CD4-positive, alpha-beta T cell (primary cell): ENCODE data around the gene SERGEF. TPM values are rescaled to one million over a fixed set of nuclear protein-coding genes. Genes with fewer than 3 reads are reported as not detected.

Source experiments
- ATAC-seq: fragments of 200-7000 bp; cut with Tn5 transposase; one replicate; pipeline ENCODE4 v1.10.0; 2022; ENCODE audit warnings: mild to moderate bottlenecking; ENCODE audit not compliant: poor library complexity
- CTCF ChIA-PET: fragments of 350-600 bp; sonication (Branson Sonifier 250); formaldehyde crosslinking; loops from one replicate; lab custom pipeline; 2021; ENCODE audit warnings: antibody characterized with exemption, inconsistent platforms; lab: Charles Lee
- POLR2A ChIA-PET: fragments of 350-600 bp; sonication (Branson Sonifier 250); formaldehyde crosslinking; loops from one replicate; lab custom pipeline; 2021; ENCODE audit warnings: antibody characterized with exemption, inconsistent platforms; lab: Charles Lee
- DNase-seq, 14 experiments: peaks; one replicate each; pipeline ENCODE4 v3.0.0-alpha.2; 2013 to 2020; ENCODE audit warnings: mixed read lengths in 2 of 14
- H3K27ac ChIP-seq, 2 donors: one replicate each; pipeline versions ENCODE4 v1.5.1 to v1.7.0; 2013; ENCODE audit warnings: low read length in 2 of 2, low read depth in 1 of 2, mild to moderate bottlenecking in 1 of 2
- H3K27me3 ChIP-seq, 2 experiments: 1 replicate in 1 of 2; 2 replicates in 1 of 2; pipeline versions ENCODE4 v1.6.1 to v1.7.0; 2013; ENCODE audit warnings: low read length in 2 of 2, control low read depth in 1 of 2, mild to moderate bottlenecking in 1 of 2, moderate library complexity in 1 of 2; ENCODE audit not compliant: insufficient read depth in 2 of 2, control insufficient read depth in 1 of 2
- H3K36me3 ChIP-seq: one replicate; pipeline ENCODE4 v1.6.1; 2013; ENCODE audit warnings: low read length, control low read depth; ENCODE audit not compliant: insufficient read depth
- H3K4me1 ChIP-seq: one replicate; pipeline ENCODE4 v1.6.1; 2013; ENCODE audit warnings: low read length, control low read depth; ENCODE audit not compliant: insufficient read depth
- H3K4me3 ChIP-seq: one replicate; pipeline ENCODE4 v1.5.1; 2013; ENCODE audit warnings: mild to moderate bottlenecking, low read length, moderate library complexity
- H3K9me3 ChIP-seq, 2 experiments: 1 replicate in 1 of 2; 2 replicates in 1 of 2; pipeline versions ENCODE4 v1.6.1 to v1.7.0; 2013; ENCODE audit warnings: low read length in 2 of 2, mild to moderate bottlenecking in 2 of 2, control low read depth in 1 of 2, moderate library complexity in 1 of 2; ENCODE audit not compliant: control insufficient read depth in 1 of 2, insufficient read depth in 1 of 2
- H3K27ac Mint-ChIP-seq: one replicate; pipeline ENCODE4 v1.8.0; 2020; ENCODE audit warnings: mixed read lengths
- H3K27me3 Mint-ChIP-seq: one replicate; pipeline ENCODE4 v1.8.0; 2021; ENCODE audit warnings: mixed read lengths
- H3K36me3 Mint-ChIP-seq: one replicate; pipeline ENCODE4 v1.8.0; 2021; ENCODE audit warnings: low read depth, mixed read lengths
- H3K4me1 Mint-ChIP-seq: one replicate; pipeline ENCODE4 v1.8.0; 2021; ENCODE audit warnings: low read depth, mixed read lengths
- H3K4me3 Mint-ChIP-seq: one replicate; pipeline ENCODE4 v1.8.0; 2020; ENCODE audit warnings: mild to moderate bottlenecking, mixed read lengths
- H3K9me3 Mint-ChIP-seq: one replicate; pipeline ENCODE4 v1.8.0; 2020; ENCODE audit warnings: mixed read lengths
- CTCF ChIP-seq: fragments of 200-600 bp; IDR thresholded peaks from one replicate; pipeline ENCODE4 v1.8.0; 2022; ENCODE audit warnings: antibody characterized with exemption, mild to moderate bottlenecking
- intact Hi-C, 2 experiments: fragments of 100-400 bp; cut with DNase I in 1 of 2; cut with micrococcal nuclease in 1 of 2; formaldehyde crosslinking; loops; one replicate each; pipeline versions ENCODE4 v1.15.1 to v1.9.0; 2023 to 2025; cut with DNase I, micrococcal nuclease
- total RNA-seq, 174 experiments: library from RNA in 2 of 174; stranded (reverse) in 2 of 174; gene quantifications; one replicate each; pipeline ENCODE4 v1.2.3 and lab custom pipeline; 2021 to 2026

The SERGEF gene
- total RNA-seq, 2 experiments from 2014 or later: 35.2 to 37.1 TPM

DNA sequence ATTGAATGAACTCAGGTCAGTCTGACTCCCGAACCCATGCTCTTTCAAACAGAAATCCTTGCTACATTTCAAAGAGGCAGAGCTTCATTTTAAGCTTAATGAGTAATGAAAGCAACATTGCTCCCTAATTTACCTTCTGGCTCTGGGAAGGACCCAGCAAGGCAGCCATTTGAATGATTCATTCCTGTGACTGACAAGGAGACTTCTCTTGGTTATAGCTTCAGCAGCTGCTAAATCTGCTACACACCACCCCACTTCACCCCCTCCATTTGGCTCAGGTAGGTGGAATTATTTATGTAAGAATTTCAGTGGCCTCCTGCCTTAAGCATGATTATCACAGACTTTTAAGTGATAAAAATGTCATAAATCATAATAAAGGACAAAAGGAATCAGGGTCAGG is 160.6 kb downstream of the SERGEF start:
- Histone ChIP-seq H3K4me1 (no peaks in the 10 kb centered on the region), H3K27ac (no peak overlapping the region), H3K36me3 (no peaks in the 10 kb centered on the region), H3K4me3 (no peak overlapping the region), H3K27me3 (no peaks in the 10 kb centered on the region), H3K9me3 (no peaks in the 10 kb centered on the region)
- Mint-ChIP-seq H3K4me1 (peaks cover 5% of the 10 kb centered on the region), H3K27ac (no peak overlapping the region), H3K27me3 (no peaks in the 10 kb centered on the region), H3K9me3 (no peaks in the 10 kb centered on the region), H3K36me3 (peaks cover 55% of the 10 kb centered on the region), H3K4me3 (no peak overlapping the region)
- ATAC-seq (no peak), DNase-seq (no peak)
- POLR2A ChIA-PET: no interaction called here
- intact Hi-C loops: no loop called here
- TF ChIP-seq CTCF: no peak
- CTCF ChIA-PET: no interaction called here

DNA sequence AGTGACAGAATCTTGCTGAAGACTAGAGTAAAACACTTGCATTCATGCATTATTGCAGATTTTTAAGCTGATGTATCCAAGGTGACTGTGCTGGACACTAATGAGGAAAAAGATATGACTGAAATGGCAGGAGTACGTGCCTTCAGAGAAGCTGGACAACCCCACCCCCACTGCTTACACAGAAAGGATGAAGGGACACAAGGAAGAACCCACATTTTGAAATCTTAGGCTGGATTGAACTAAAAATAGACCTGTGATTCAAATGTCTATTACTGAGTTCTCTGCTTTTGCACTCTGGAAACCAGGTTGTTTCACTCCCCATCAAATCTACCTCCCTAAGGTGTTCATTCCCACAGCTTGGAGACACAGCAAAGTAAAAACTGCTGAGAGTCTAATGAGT is 161.2 kb downstream of the SERGEF start:
- no peaks in the 10 kb centered on the region for H3K27me3 Mint-ChIP-seq
- peaks cover 58% of the 10 kb centered on the region for H3K36me3 Mint-ChIP-seq
- ChIA-PET CTCF (no interaction called here), POLR2A (no interaction called here)
- DNase-seq: no peak
- intact Hi-C loops: no loop called here
- no peak overlapping the region for H3K27ac ChIP-seq
- H3K4me3 Mint-ChIP-seq: no peak overlapping the region
- H3K9me3 Mint-ChIP-seq: no peaks in the 10 kb centered on the region
- no peak for TF ChIP-seq CTCF
- H3K4me1 Mint-ChIP-seq: peaks cover 5% of the 10 kb centered on the region
- no peak for ATAC-seq
- H3K4me3 ChIP-seq: no peak overlapping the region
- H3K9me3 ChIP-seq: no peaks in the 10 kb centered on the region
- peaks cover 1% of the 10 kb centered on the region for H3K36me3 ChIP-seq
- no peak overlapping the region for H3K27ac Mint-ChIP-seq
- H3K4me1 ChIP-seq: no peaks in the 10 kb centered on the region
- H3K27me3 ChIP-seq: no peaks in the 10 kb centered on the region

- Mint-ChIP-seq H3K27me3 (no peaks in the 10 kb centered on the region), H3K9me3 (no peaks in the 10 kb centered on the region), H3K27ac (no peak overlapping the region), H3K36me3 (peaks cover 64% of the 10 kb centered on the region), H3K4me3 (no peak overlapping the region), H3K4me1 (no peaks in the 10 kb centered on the region)
- ChIA-PET POLR2A (no interaction called here), CTCF (no interaction called here)
- Histone ChIP-seq H3K27me3 (no peaks in the 10 kb centered on the region), H3K36me3 (peaks cover 6% of the 10 kb centered on the region), H3K9me3 (no peaks in the 10 kb centered on the region), H3K4me1 (no peaks in the 10 kb centered on the region), H3K4me3 (no peak overlapping the region), H3K27ac (no peak overlapping the region)
- intact Hi-C loops: no loop called here
- ATAC-seq: no peak
- TF ChIP-seq CTCF: no peak
- DNase-seq: no peak
Observed at GRCh38 chr11:17850336-17850735, 162.5 kb downstream of the SERGEF start.
